NCI-H1694 (cell line): Measurements from ENCODE around the gene PEMT.

Experiments
- DNase-seq: peaks from one replicate; lab custom pipeline; 2025; lab: John Stamatoyannopoulos, UW

PEMT gene

DNA sequence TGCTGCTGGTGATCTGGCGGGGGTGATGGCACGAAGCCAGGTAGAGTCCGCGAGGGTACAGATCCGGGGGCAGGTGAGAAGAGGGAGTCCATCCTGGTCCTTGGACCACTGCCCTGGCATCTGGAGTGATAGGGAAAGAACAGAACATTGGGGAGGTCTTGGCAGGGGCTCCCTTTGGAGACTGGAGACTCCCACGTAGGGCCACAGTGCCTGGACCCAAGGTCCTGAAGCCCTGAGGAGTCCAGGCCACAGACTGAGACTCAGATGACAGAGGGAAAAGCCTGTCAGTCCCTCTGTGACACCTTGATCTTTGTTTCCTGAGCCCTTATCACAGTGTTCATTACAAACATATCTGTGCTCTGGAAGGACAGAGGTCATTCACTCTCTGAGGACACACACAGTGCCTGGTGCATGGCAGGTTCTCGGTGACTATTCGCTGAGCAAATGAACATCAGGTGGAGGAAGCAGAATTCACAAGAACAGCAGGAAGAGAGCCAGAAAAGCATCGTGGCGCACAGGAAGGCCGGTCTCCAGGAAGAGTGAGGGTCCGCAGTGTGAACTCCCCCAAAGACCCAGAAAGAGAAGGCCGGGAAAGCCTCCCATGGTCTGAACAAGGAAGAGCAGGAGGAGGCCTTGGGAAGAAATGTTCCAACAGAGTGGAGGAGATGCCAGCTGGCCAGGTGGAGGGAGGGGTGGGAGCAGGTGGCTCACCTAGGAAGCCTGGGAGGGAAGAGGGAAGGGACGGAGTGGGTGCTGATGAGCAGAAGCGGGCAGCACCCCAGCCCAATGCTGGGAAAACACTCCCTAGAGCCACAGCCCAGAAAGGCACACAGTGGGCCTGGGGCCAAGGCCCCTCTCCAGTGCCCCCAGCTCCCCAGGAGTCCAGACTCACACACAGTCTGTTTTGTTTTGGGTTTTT is 20.5 kb downstream of the PEMT start:
- DNase-seq = no peak

- peak; percentile 39 for DNase-seq
Measured at GRCh38 chr17:17570140-17570797, 21.2 kb downstream of the PEMT start.

DNA sequence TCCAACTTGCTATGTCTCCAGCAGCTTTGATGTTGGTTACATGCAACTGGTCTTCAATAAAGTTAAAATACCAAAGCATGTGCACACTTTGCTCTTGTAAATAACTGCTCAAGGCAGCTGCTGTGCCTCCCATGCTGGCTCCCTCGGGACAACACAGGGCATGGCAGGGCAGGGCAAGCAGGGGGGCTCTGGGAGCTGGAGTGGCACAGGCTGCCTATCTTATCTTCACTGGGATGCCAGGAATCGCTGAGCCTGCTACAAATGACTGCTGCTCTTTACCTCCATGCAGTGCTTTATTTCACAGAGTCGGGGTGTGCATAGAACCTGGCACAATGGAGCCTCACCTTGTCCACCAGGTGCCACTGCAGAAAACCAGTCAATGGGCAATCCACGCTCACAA is 21.8 kb downstream of the PEMT start:
- peak; percentile 20 for DNase-seq

DNA sequence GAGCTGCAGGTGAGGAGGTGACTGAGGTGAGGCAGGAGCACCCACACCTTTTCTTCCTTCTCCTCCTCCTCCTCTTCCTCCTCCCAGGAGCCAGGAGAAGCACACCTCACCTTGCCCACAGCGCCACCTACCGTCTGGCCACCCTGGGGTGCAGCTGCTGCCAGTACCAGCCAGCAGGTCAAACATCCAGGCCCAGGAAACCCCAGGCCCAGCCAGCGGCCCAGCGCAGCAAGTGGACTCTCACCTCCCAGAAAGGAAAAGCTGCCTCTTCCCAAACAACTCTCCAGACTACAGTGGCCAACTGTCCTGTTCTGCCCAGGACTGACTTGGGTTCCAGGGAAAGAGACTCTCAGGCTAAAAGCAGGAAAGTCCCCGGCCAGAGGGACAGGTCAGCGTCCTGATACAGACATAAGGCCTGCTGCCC is 22.7 kb downstream of the PEMT start:
- peak; percentile 50 for DNase-seq

DNA sequence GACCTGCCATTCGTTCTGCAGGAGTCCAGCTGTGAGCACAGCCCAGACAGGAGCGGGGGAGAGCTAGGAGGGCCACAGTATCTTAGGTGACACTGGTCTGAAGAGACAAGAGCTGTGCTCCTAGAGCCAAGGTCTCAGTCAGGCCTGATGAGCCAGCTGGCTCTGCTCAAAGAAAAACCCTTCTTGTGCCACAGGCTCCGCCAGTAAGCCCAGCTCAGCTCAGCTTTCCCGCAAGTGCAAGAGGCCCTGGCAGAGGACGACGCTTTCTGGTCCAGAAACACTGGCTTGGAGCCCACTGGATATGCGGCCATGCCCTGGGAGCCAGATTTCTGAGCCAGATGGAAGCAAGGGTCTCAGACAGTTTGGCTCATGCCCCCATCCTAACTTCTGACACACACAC is 23.9 kb downstream of the PEMT start:
- DNase-seq = peak; percentile 48

DNA sequence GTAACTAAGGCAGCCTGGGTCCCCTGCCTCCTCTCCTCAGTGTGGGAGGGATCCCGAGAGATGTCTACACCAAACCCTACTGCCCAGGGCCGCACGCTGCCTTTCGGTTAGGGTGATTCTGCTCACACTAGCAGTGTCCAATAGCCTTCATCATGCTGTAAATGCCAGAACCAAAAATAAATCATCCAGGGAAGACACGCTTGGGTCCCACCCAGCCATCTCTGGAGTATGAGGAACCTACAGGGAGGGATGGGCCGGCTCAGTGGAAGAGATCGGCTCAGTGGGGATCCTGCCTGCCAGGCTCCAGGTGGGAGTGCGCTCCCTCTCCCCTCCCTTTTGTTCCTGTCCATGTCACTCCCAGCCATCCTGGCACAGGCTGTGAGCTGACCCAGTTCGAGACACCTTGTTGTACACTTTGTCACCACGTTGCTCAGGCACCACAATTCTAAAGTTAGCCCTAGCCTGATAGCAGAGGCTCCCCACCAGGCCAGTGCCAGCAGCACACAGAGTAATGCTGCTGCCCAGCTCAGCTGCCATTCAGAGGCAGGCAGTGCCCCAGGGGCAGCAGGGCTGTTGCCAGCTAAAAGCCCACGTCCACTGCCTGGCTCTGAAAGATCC is 24.5 kb downstream of the PEMT start:
- no peak for DNase-seq

DNA sequence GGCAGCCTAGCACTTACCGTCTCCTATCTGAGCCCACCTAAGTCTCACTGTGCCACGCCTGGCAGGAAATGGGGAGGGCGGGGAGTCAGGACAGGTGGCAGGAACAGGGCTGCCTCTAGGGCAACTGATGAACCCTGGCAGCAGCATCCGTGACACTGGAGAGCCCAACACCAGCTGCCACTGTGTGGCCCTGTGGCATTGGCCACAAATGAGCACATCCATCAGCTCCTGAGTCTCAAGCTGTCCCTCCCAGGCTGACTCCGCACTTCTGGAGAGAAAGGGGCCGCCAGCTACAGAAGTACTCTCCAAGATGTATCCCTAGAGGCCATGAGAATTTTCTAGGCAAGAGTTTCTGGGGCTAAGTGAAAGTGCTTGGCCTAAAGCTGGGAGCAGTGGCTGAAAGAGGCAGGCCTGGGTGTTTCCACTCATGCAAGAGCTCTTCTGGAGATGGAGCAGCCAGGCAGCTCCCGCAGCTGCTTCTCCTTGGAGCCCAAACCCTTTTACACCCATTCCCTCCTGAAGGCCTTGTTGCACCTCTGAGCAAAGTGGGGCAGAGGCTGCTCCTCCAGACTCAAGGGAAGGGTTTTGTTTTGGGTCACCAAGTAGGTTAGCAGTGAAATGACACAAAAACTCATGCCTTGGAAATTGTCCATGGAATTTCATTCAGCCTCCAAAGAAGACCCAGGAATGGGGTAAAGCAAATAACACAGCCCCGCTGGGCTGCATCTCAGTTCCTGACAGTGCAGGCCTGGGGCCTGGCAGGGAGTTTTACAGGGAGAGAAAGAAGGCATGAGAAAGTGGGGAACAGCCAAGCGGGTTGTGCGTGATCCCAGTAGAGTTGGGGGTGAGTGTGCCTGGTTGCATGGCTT is 25.8 kb downstream of the PEMT start:
- DNase-seq = no peak

- no peak for DNase-seq
Measured at GRCh38 chr17:17564896-17565295, 26.6 kb downstream of the PEMT start.

DNA sequence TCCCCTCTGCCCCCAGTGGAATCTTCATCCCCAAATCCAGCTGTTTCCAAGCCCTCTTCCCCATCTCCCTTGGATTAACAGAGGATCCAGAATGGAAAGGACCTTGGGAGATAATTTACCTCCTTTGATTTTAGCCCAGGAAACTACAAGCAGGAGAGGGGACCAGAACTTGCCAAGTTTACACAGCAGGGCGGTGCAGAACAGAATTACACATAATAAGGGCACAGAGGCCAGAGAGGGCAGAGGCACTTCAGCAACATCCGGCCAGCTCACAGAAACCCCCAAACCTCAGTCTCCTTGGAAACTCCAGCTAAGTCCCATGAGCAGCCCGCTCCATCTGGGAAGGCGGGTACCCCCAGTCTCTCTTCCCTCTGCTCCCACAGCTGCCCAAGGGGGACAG is 27.2 kb downstream of the PEMT start:
- no peak for DNase-seq

- DNase-seq = no peak
Measured at GRCh38 chr17:17563530-17563929, 28.0 kb downstream of the PEMT start.

- no peak for DNase-seq
Measured at GRCh38 chr17:17562146-17562511, 29.4 kb downstream of the PEMT start.

GRCh38 chr17:17561408-17562145 is 29.9 kb downstream of the PEMT start:
- no peak for DNase-seq

- DNase-seq = no peak
Measured at GRCh38 chr17:17560975-17561374, 30.5 kb downstream of the PEMT start.

- no peak for DNase-seq
Measured at GRCh38 chr17:17560167-17560566, 31.3 kb downstream of the PEMT start.

DNA sequence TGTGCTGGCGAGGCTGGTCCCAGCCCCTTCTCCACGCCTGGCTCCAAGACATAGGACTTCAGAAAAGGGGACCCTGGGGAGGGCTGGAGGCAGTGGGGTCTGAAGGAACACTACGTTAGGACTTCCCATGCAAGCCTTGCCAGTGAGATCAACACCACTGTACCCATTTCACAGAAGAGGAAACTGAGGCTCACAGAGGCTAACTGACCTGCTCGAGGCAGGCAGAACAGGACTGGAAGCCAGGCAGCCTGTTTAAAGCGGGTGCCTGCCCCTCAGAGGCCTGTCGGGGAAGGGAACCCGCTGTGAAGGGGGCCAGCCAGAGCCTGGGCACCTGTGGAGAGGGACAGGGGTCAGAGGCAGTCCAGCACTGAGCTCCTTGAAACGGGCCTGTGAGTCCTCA is 32.3 kb downstream of the PEMT start:
- DNase-seq = no peak

DNA sequence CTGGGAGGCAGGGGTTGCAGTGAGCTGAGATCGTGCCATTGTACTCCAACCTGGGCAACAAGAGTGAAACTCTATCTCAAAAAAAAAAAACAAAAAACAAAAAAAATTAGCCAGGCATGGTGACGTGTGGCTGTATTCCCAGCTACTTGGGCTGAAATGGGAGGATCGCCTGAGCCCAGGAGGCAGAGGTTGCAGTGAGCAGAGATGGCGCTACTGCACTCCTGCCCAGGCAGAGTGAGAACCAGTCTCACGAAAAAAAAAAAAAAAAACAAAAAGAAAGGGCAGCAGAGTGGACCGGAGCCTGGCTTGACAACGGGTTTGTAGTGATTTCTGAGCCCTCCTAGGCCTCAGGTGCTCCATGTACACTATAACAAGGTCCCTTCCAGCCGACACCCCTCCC is 33.1 kb downstream of the PEMT start:
- DNase-seq = no peak

DNA sequence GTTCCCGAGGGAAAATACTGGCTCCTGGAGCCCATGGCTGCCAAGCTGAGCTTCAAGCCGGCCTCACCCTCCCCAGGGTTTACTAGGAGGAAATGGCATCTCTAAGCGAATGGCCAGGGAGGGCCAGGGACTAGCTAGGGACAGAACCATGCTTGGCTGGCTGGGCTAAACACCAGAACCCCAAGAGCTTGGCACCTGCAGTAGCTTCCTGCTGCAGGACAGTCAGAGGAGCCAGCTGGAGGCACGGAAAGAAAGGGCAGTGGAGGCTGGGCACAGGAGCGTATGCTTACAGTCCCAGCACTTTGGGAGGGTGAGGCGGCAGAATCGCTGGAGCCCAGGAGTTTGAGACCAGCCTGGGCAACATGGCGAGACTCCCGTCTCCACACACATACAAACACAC is 33.7 kb downstream of the PEMT start:
- no peak for DNase-seq

GRCh38 chr17:17556671-17557070 is 34.8 kb downstream of the PEMT start:
- no peak for DNase-seq

DNA sequence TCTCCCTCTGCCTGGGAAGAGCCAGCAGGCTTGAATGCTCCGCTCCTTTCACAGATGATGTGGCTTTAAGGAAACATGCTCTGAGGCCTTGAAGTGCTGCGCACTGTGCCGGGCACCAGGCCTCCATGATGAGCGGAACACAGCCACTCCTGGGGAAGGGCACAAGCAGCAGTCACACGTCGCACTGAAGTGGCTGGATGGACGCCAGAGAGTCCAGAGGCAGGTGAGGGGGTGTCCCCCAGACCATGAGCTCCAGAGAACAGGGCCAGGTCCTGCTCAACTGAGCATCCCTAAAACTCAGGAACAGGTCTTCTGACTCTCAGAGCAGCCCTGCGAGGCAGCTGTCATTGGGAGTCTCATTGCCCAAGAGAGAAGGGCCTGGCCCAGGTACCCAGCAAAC is 35.6 kb downstream of the PEMT start:
- no peak for DNase-seq

- DNase-seq = no peak
Measured at GRCh38 chr17:17555151-17555550, 36.4 kb downstream of the PEMT start.

- DNase-seq = no peak
Measured at GRCh38 chr17:17554266-17554665, 37.2 kb downstream of the PEMT start.
